GM12878 (cell line): ENCODE measurements around the gene TTC32. TPM values are rescaled to one million over a fixed set of nuclear protein-coding genes. Genes with fewer than 3 reads are reported as not detected.

Source experiments
- ATAC-seq: fragments of 200-7000 bp; cut with Tn5 transposase; 3 replicates; pipeline ENCODE4 v1.9.1; 2020; ENCODE audit warnings: mild to moderate bottlenecking, moderate library complexity
- BruUV-seq: library from RNA; stranded (reverse); fragments of 400-500 nt; replicated peaks from 2 replicates; lab custom pipeline; 2021; lab: Mats Ljungman, UMichigan
- CTCF ChIA-PET: fragments of 300-600 bp; sonication (Branson Sonifier 250); formaldehyde crosslinking; extraction: SDS; loops from one replicate; lab custom pipeline; 2021; ENCODE audit warnings: inconsistent platforms; lab: Yijun Ruan, JAX
- POLR2A ChIA-PET: fragments of 350-600 bp; formaldehyde crosslinking; extraction: SDS; loops from one replicate; lab custom pipeline; 2021; ENCODE audit warnings: inconsistent platforms; lab: Charles Lee
- RAD21 ChIA-PET: fragments of 300-600 bp; sonication (Branson Sonifier 250); formaldehyde crosslinking; loops from one replicate; lab custom pipeline; 2023; ENCODE audit warnings: antibody characterized with exemption; ENCODE audit not compliant: unreplicated experiment; lab: Charles Lee
- SMC1A ChIA-PET: fragments of 300-600 bp; sonication (Branson Sonifier 250); formaldehyde crosslinking; loops from one replicate; lab custom pipeline; 2023; ENCODE audit not compliant: unreplicated experiment, uncharacterized antibody; lab: Charles Lee
- DNase-seq: peaks from one replicate; pipeline ENCODE4 v3.0.0-alpha.2; 2011; ENCODE audit warnings: low read depth, low spot score
- FAIRE-seq: peaks from 3 replicates; lab custom pipeline; 2011; peaks lifted over from hg19 to GRCh38; lab: Jason Lieb, UNC
- H2AFZ ChIP-seq: 2 replicates; pipeline ENCODE4 v1.6.0; 2011; ENCODE audit warnings: low read depth, low read length, control low read depth; ENCODE audit not compliant: control insufficient read depth
- H3K27ac ChIP-seq: 2 replicates; pipeline ENCODE4 v1.5.1; 2011; ENCODE audit warnings: control low read depth; ENCODE audit not compliant: control insufficient read depth, insufficient read depth
- H3K27me3 ChIP-seq, 2 experiments: replicated peaks in 1 of 2; 2 replicates each; pipeline versions ENCODE4 v1.6.0 to v1.6.1; 2011; ENCODE audit warnings: low read length in 1 of 2; ENCODE audit not compliant: control insufficient read depth in 2 of 2, insufficient read depth in 2 of 2
- H3K36me3 ChIP-seq, 2 experiments: 2 replicates each; pipeline ENCODE4 v1.5.1; 2011; ENCODE audit warnings: low read length in 1 of 2; ENCODE audit not compliant: control insufficient read depth in 2 of 2, insufficient read depth in 2 of 2
- H3K4me1 ChIP-seq: 2 replicates; pipeline ENCODE4 v1.6.1; 2011; ENCODE audit warnings: mild to moderate bottlenecking, low read length, moderate library complexity, mixed read lengths; ENCODE audit not compliant: control insufficient read depth, insufficient read depth
- H3K4me2 ChIP-seq: 2 replicates; pipeline ENCODE4 v1.6.0; 2011; ENCODE audit warnings: control low read depth; ENCODE audit not compliant: control insufficient read depth, insufficient read depth
- H3K4me3 ChIP-seq: fragments of 200-600 bp; sonication (generic); 2 replicates; pipeline ENCODE4 v1.5.1; 2016
- H3K79me2 ChIP-seq: 2 replicates; pipeline ENCODE4 v1.6.0; 2011; ENCODE audit warnings: low read length; ENCODE audit not compliant: control insufficient read depth, insufficient read depth
- H3K9ac ChIP-seq: 2 replicates; pipeline ENCODE4 v1.8.0; 2011; ENCODE audit warnings: low read length, control low read depth, mixed read lengths; ENCODE audit not compliant: control insufficient read depth, insufficient read depth
- H3K9me3 ChIP-seq: replicated peaks from 3 replicates; pipeline ENCODE4 v1.5.1; 2011; ENCODE audit warnings: mild to moderate bottlenecking, low read length; ENCODE audit not compliant: control insufficient read depth, insufficient read depth
- H4K20me1 ChIP-seq: 2 replicates; pipeline ENCODE4 v1.6.0; 2011; ENCODE audit not compliant: control insufficient read depth, insufficient read depth
- CHD2 ChIP-seq: IDR thresholded peaks from 2 replicates; pipeline ENCODE4 v1.6.1; 2011; ENCODE audit warnings: low read depth, low read length, improper control_type of control experiment, borderline replicate concordance
- E4F1 ChIP-seq: fragments of 450-650 bp; IDR thresholded peaks from 2 replicates; pipeline ENCODE4 v1.6.1; 2018; ENCODE audit warnings: borderline replicate concordance, mild to moderate bottlenecking; ENCODE audit not compliant: partially characterized antibody
- GATAD2B ChIP-seq: fragments of 450-650 bp; conservative IDR thresholded peaks from 2 replicates; pipeline ENCODE4 v1.6.1; 2017; ENCODE audit warnings: low read depth, mild to moderate bottlenecking, moderate library complexity
- HCFC1 ChIP-seq: fragments of 150-350 bp; IDR thresholded peaks from 2 replicates; pipeline ENCODE4 v1.6.1; 2014; ENCODE audit warnings: low read length
- IRF5 ChIP-seq: fragments of 450-650 bp; IDR thresholded peaks from 2 replicates; pipeline ENCODE4 v1.6.1; 2017; ENCODE audit warnings: borderline replicate concordance
- KLF5 ChIP-seq: fragments of 450-650 bp; IDR thresholded peaks from 2 replicates; pipeline ENCODE4 v1.6.1; 2014; ENCODE audit warnings: mild to moderate bottlenecking; ENCODE audit not compliant: partially characterized antibody
- NBN ChIP-seq: fragments of 450-650 bp; IDR thresholded peaks from 2 replicates; pipeline ENCODE4 v1.6.1; 2016
- NFIC ChIP-seq: IDR thresholded peaks from 2 replicates; pipeline ENCODE4 v1.6.1; 2012; ENCODE audit warnings: low read depth, mild to moderate bottlenecking, inconsistent platforms, low read length, moderate library complexity
- NKRF ChIP-seq: fragments of 450-650 bp; conservative IDR thresholded peaks from 2 replicates; pipeline ENCODE4 v1.6.1; 2017; ENCODE audit warnings: mild to moderate bottlenecking, moderate library complexity
- RAD51 ChIP-seq: fragments of 450-650 bp; IDR thresholded peaks from 2 replicates; pipeline ENCODE4 v1.6.1; 2016; ENCODE audit warnings: moderate library complexity, mild to moderate bottlenecking, inconsistent platforms
- RBBP5 ChIP-seq: fragments of 200-600 bp; sonication (generic); conservative IDR thresholded peaks from 2 replicates; pipeline ENCODE4 v1.6.1; 2016
- RELB ChIP-seq: fragments of 450-650 bp; IDR thresholded peaks from 2 replicates; pipeline ENCODE4 v1.6.1; 2017; ENCODE audit warnings: low read depth, mild to moderate bottlenecking, moderate library complexity
- RFX5 ChIP-seq: IDR thresholded peaks from 2 replicates; pipeline ENCODE4 v1.6.1; 2011; ENCODE audit warnings: low read depth, low read length, improper control_type of control experiment
- SMARCA5 ChIP-seq: fragments of 450-650 bp; IDR thresholded peaks from 2 replicates; pipeline ENCODE4 v1.6.1; 2017; ENCODE audit warnings: mild to moderate bottlenecking
- STAT1 ChIP-seq: fragments of 450-650 bp; conservative IDR thresholded peaks from 2 replicates; pipeline ENCODE4 v1.6.1; 2014; ENCODE audit warnings: antibody characterized with exemption, mild to moderate bottlenecking
- ZNF274 ChIP-seq: IDR thresholded peaks from one replicate; pipeline ENCODE4 v1.8.0; 2011; ENCODE audit not compliant: insufficient read length, insufficient read depth
- ZSCAN29 ChIP-seq: fragments of 450-650 bp; IDR thresholded peaks from 2 replicates; pipeline ENCODE4 v1.6.1; 2017; ENCODE audit warnings: mild to moderate bottlenecking, moderate library complexity
- ZZZ3 ChIP-seq: IDR thresholded peaks from 2 replicates; pipeline ENCODE4 v1.6.1; 2011; ENCODE audit warnings: low read depth; ENCODE audit not compliant: control insufficient read depth, insufficient read length
- WGBS: methylation state at CpG from one replicate; pipeline ENCODE4 v1.1.6; 2016; ENCODE audit warnings: low lambda C conversion rate; ENCODE audit not compliant: insufficient replicate concordance, insufficient coverage; ENCODE audit errors: missing lambda C conversion rate; 5-methylcytosine and 5-hydroxymethylcytosine counted together
- in situ Hi-C: fragments of 300-500 bp; cut with MboI; formaldehyde crosslinking; loops from 9 replicates; pipeline ENCODE4 v1.14.3; 2018; ENCODE audit warnings: mixed read lengths
- intact Hi-C: fragments of 100-400 bp; cut with micrococcal nuclease; formaldehyde crosslinking; loops from one replicate; pipeline ENCODE4 v1.14.2; 2022; ENCODE audit not compliant: unreplicated experiment
- polyA plus RNA-seq, 11 experiments: library from polyadenylated mRNA; depleted of rRNA in 4 of 11; unstranded in 6 of 11; stranded (reverse) in 5 of 11; fragments of >200 nt; fragmentation: Nextera tagmentation in 4 of 11; fragmentation: Illumina TruSeq in 1 of 11; extraction: Ambion mirVana in 4 of 11; extraction: Trizol in 1 of 11; gene quantifications; 1 replicate in 1 of 11; 2 replicates in 10 of 11; pipeline versions ENCODE4 v1.2.1 to v1.2.3, GENCODE V29; 2011 to 2016; ENCODE audit warnings: inconsistent platforms in 2 of 11, missing spikeins in 2 of 11, low read depth in 1 of 11
- total RNA-seq, 4 experiments: library from RNA; depleted of rRNA in 3 of 4; stranded (reverse); fragments of >200 nt in 3 of 4; fragmentation: Illumina TruSeq in 1 of 4; extraction: Trizol in 1 of 4; gene quantifications; 2 replicates each; pipeline versions ENCODE4 v1.2.1 to v1.2.3, GENCODE V29; 2013 to 2021
- TF ChIP-seq, protein P1 (sequence below): IDR thresholded peaks from 2 replicates; pipeline ENCODE4 v1.6.1; 2011; ENCODE audit warnings: low read depth, mild to moderate bottlenecking, low read length, moderate library complexity, borderline replicate concordance; ENCODE audit errors: extremely low read depth

TTC32 gene
- total and polyA plus RNA-seq, 10 of the 15 experiments (the other 5 are each of a cell fraction or from before 2014, with no cell fraction given) = 11.1 to 30.0 (median 19.7) TPM

DNA sequence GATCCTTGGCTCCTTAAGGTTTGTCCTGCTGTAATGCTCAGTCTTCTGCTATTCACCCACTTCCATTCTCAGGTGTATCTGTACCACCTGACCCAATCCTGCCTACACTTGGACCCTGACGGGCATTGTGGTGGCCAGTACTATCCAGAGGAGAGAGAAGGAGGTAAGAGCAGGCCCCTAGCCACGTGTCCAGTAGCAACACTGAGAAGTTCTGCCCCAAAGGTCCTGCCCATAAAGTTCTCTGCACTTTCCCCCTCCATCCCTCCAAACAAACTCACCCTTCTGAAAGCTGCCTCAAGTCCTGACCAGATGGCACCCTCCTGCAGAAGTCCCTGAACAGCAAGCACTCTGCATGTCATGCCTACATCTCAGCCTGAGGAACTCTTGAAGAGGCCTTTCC lies 18.3 kb downstream of the TTC32 start:
- Histone ChIP-seq H3K27me3 (no peaks in the 10 kb centered on the region), H3K79me2 (no peaks in the 10 kb centered on the region), H3K9ac (no peak overlapping the region), H3K4me3 (no peak overlapping the region), H2AFZ (no peak overlapping the region), H3K4me1 (no peaks in the 10 kb centered on the region), H3K36me3 (no peaks in the 10 kb centered on the region), H3K27ac (no peak overlapping the region), H4K20me1 (no peaks in the 10 kb centered on the region), H3K9me3 (no peaks in the 10 kb centered on the region), H3K4me2 (no peak overlapping the region)
- ATAC-seq (no peak), FAIRE-seq (no peak), DNase-seq (no peak)
- RAD21 ChIA-PET = no interaction called here
- in situ Hi-C loops = no loop called here
- intact Hi-C loops = no loop called here
- WGBS = 10% methylated on average over 2 of the region's 2 CpGs
- SMC1A ChIA-PET = no interaction called here
- CTCF ChIA-PET = interaction anchor here (1.2 kb wide), 1 partner anchor 19 kb away, joined by 5 read pairs; no protein-coding TSS in a partner anchor
- BruUV-seq = no TSS peak
- TF ChIP-seq HCFC1 (no peak), IRF5 (no peak), NBN (no peak), E4F1 (no peak), RAD51 (no peak), ZNF274 (no peak), GATAD2B (no peak), RBBP5 (no peak), NFIC (no peak), RELB (no peak), NKRF (no peak), ZSCAN29 (no peak), KLF5 (no peak), STAT1 (no peak), ZZZ3 (no peak), CHD2 (no peak), RFX5 (no peak), SMARCA5 (no peak)
- TF ChIP-seq, protein P1, sequence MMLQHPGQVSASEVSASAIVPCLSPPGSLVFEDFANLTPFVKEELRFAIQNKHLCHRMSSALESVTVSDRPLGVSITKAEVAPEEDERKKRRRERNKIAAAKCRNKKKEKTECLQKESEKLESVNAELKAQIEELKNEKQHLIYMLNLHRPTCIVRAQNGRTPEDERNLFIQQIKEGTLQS = no peak
- POLR2A ChIA-PET = interaction anchor here (1.1 kb wide), 1 partner anchor 16 kb away, joined by 3 read pairs; no protein-coding TSS in a partner anchor
